ENCODE data around the gene IKZF2. TPM values are rescaled to one million over a fixed set of nuclear protein-coding genes. Genes with fewer than 3 reads are reported as not detected.

The IKZF2 gene
- total RNA-seq, 1 experiment from 2014 or later: 26.1 TPM

- BruUV-seq (replicated peaks): no TSS peak
- H3K36me3 Mint-ChIP-seq (ENCODE audit: insufficient read depth, unreplicated experiment): no peaks in the 10 kb centered on the region
- H3K4me1 Mint-ChIP-seq (ENCODE audit: low read depth, unreplicated experiment): no peaks in the 10 kb centered on the region
- peaks cover 3% of the 10 kb centered on the region for H3K9me3 Mint-ChIP-seq (ENCODE audit: low read depth, unreplicated experiment)
- no peak for DNase-seq
- CTCF ChIA-PET: no interaction called here
- TF ChIP-seq CTCF (IDR thresholded peaks at IDR 0.05; ENCODE audit: unreplicated experiment): no peak
- H3K27ac Mint-ChIP-seq (ENCODE audit: unreplicated experiment): no peak overlapping the region
- intact Hi-C loops (cut with micrococcal nuclease; ENCODE audit: unreplicated experiment): no loop called here
- H3K27me3 Mint-ChIP-seq (ENCODE audit: unreplicated experiment): no peaks in the 10 kb centered on the region
- H3K4me3 Mint-ChIP-seq (ENCODE audit: low read depth, unreplicated experiment): no peak overlapping the region
Observed at GRCh38 chr2:212974692-212975091, 176.7 kb downstream of the IKZF2 start.

GRCh38 chr2:212973347-212973746, 178.1 kb downstream of the IKZF2 start:
- CTCF ChIA-PET: no interaction called here
- intact Hi-C loops (cut with micrococcal nuclease; ENCODE audit: unreplicated experiment): no loop called here
- no peak for DNase-seq
- Mint-ChIP-seq H3K4me3 (ENCODE audit: low read depth, unreplicated experiment) (no peak overlapping the region), H3K4me1 (ENCODE audit: low read depth, unreplicated experiment) (no peaks in the 10 kb centered on the region), H3K9me3 (ENCODE audit: low read depth, unreplicated experiment) (peaks cover 3% of the 10 kb centered on the region), H3K27me3 (ENCODE audit: unreplicated experiment) (no peaks in the 10 kb centered on the region), H3K27ac (ENCODE audit: unreplicated experiment) (no peak overlapping the region), H3K36me3 (ENCODE audit: insufficient read depth, unreplicated experiment) (no peaks in the 10 kb centered on the region)
- BruUV-seq (replicated peaks): no TSS peak
- TF ChIP-seq CTCF (IDR thresholded peaks at IDR 0.05; ENCODE audit: unreplicated experiment): no peak

- no peaks in the 10 kb centered on the region for H3K9me3 Mint-ChIP-seq (ENCODE audit: low read depth, unreplicated experiment)
Observed at GRCh38 chr2:212970132-212970531, 181.3 kb downstream of the IKZF2 start.

GRCh38 chr2:212968284-212969081, 182.9 kb downstream of the IKZF2 start:
- DNase-seq: no peak
- CTCF ChIA-PET: no interaction called here
- H3K36me3 Mint-ChIP-seq (ENCODE audit: insufficient read depth, unreplicated experiment): no peaks in the 10 kb centered on the region
- intact Hi-C loops (cut with micrococcal nuclease; ENCODE audit: unreplicated experiment): no loop called here
- H3K9me3 Mint-ChIP-seq (ENCODE audit: low read depth, unreplicated experiment): no peaks in the 10 kb centered on the region
- no peak overlapping the region for H3K4me3 Mint-ChIP-seq (ENCODE audit: low read depth, unreplicated experiment)
- H3K27ac Mint-ChIP-seq (ENCODE audit: unreplicated experiment): no peak overlapping the region
- no peak for TF ChIP-seq CTCF (IDR thresholded peaks at IDR 0.05; ENCODE audit: unreplicated experiment)
- no peaks in the 10 kb centered on the region for H3K4me1 Mint-ChIP-seq (ENCODE audit: low read depth, unreplicated experiment)
- no peaks in the 10 kb centered on the region for H3K27me3 Mint-ChIP-seq (ENCODE audit: unreplicated experiment)
- BruUV-seq (replicated peaks): no TSS peak

More at GRCh38 chr2:212970132-212970531, 181.3 kb downstream of the IKZF2 start:
- no peak for TF ChIP-seq CTCF (IDR thresholded peaks at IDR 0.05; ENCODE audit: unreplicated experiment)
- H3K4me3 Mint-ChIP-seq (ENCODE audit: low read depth, unreplicated experiment): no peak overlapping the region
- no TSS peak for BruUV-seq (replicated peaks)
- H3K27me3 Mint-ChIP-seq (ENCODE audit: unreplicated experiment): no peaks in the 10 kb centered on the region
- DNase-seq: no peak
- H3K27ac Mint-ChIP-seq (ENCODE audit: unreplicated experiment): no peak overlapping the region
- no peaks in the 10 kb centered on the region for H3K4me1 Mint-ChIP-seq (ENCODE audit: low read depth, unreplicated experiment)
- intact Hi-C loops (cut with micrococcal nuclease; ENCODE audit: unreplicated experiment): no loop called here
- H3K36me3 Mint-ChIP-seq (ENCODE audit: insufficient read depth, unreplicated experiment): no peaks in the 10 kb centered on the region
- CTCF ChIA-PET: no interaction called here

Data from Calu3 (cell line).